Mucosa of stomach (tissue), 1 donor: Measurements from ENCODE around the gene FASLG.
"Not testable (repeated sequence)": the region's sequence is repeated elsewhere in the genome, so short reads cannot be mapped to it uniquely, and the experiment has no call there.

Source experiments
- H3K27me3 ChIP-seq: one replicate; pipeline ENCODE4 v1.7.0; 2013; ENCODE audit warnings: mild to moderate bottlenecking, low read length; ENCODE audit not compliant: control insufficient read depth, insufficient read depth
- H3K36me3 ChIP-seq: one replicate; pipeline ENCODE4 v1.7.0; 2013; ENCODE audit warnings: low read length; ENCODE audit not compliant: control insufficient read depth, insufficient read depth
- H3K4me1 ChIP-seq: one replicate; pipeline ENCODE4 v1.7.0; 2013; ENCODE audit warnings: mild to moderate bottlenecking, low read length; ENCODE audit not compliant: control insufficient read depth, insufficient read depth
- H3K4me3 ChIP-seq: one replicate; pipeline ENCODE4 v1.7.0; 2013; ENCODE audit warnings: low read length
- H3K9ac ChIP-seq: one replicate; pipeline ENCODE4 v1.7.0; 2013; ENCODE audit warnings: mild to moderate bottlenecking, low read length, moderate library complexity
- H3K9me3 ChIP-seq: one replicate; pipeline ENCODE4 v1.7.0; 2013; ENCODE audit warnings: mild to moderate bottlenecking, low read length, moderate library complexity; ENCODE audit not compliant: control insufficient read depth
- donor health status: Pancreatic carcinoma.

The FASLG gene

GRCh38 chr1:172658871-172659453, at the start of gene FASLG:
TSS of gene FASLG (plus strand) at chr1:172659103. CDS start at chr1:172659202, 99 bp downstream.
- H3K9ac ChIP-seq, result no peak within 1 kb of the TSS
- H3K36me3 ChIP-seq, result no peaks in the 10 kb centered on the region
- no peak within 1 kb of the TSS for H3K4me3 ChIP-seq
- no peaks in the 10 kb centered on the region for H3K4me1 ChIP-seq
- no peaks in the 10 kb centered on the region for H3K27me3 ChIP-seq
- no peaks in the 10 kb centered on the region for H3K9me3 ChIP-seq

GRCh38 chr1:172609528-172609927, 49.4 kb upstream of the FASLG start:
- Histone ChIP-seq H3K36me3 (no peaks in the 10 kb centered on the region), H3K27me3 (no peaks in the 10 kb centered on the region), H3K4me1 (no peaks in the 10 kb centered on the region), H3K4me3 (no peak overlapping the region), H3K9me3 (no peaks in the 10 kb centered on the region), H3K9ac (no peak overlapping the region)

GRCh38 chr1:172612478-172612877, 46.4 kb upstream of the FASLG start:
- Histone ChIP-seq H3K36me3 (no peaks in the 10 kb centered on the region), H3K27me3 (no peaks in the 10 kb centered on the region), H3K9ac (no peak overlapping the region), H3K4me3 (no peak overlapping the region), H3K4me1 (no peaks in the 10 kb centered on the region), H3K9me3 (no peaks in the 10 kb centered on the region)

- no peak overlapping the region for H3K9ac ChIP-seq
- H3K9me3 ChIP-seq, result no peaks in the 10 kb centered on the region
- no peaks in the 10 kb centered on the region for H3K27me3 ChIP-seq
- no peaks in the 10 kb centered on the region for H3K36me3 ChIP-seq
- no peaks in the 10 kb centered on the region for H3K4me1 ChIP-seq
- no peak overlapping the region for H3K4me3 ChIP-seq
Observed at GRCh38 chr1:172613294-172613693, 45.6 kb upstream of the FASLG start.

- Histone ChIP-seq H3K9ac (no peak overlapping the region), H3K9me3 (peaks cover 4% of the 10 kb centered on the region), H3K27me3 (no peaks in the 10 kb centered on the region), H3K4me1 (no peaks in the 10 kb centered on the region), H3K36me3 (no peaks in the 10 kb centered on the region), H3K4me3 (no peak overlapping the region)
Observed at GRCh38 chr1:172616195-172616594, 42.7 kb upstream of the FASLG start.

- Histone ChIP-seq H3K36me3 (no peaks in the 10 kb centered on the region), H3K4me3 (no peak overlapping the region), H3K9me3 (peaks cover 4% of the 10 kb centered on the region), H3K4me1 (no peaks in the 10 kb centered on the region), H3K9ac (no peak overlapping the region), H3K27me3 (no peaks in the 10 kb centered on the region)
Observed at GRCh38 chr1:172616636-172617035, 42.3 kb upstream of the FASLG start.

- H3K9ac ChIP-seq, H3K4me1 ChIP-seq, H3K36me3 ChIP-seq, H3K9me3 ChIP-seq, H3K4me3 ChIP-seq, H3K27me3 ChIP-seq: not testable (repeated sequence)
Observed at GRCh38 chr1:172620603-172621002, 38.3 kb upstream of the FASLG start.

GRCh38 chr1:172622541-172622940, 36.4 kb upstream of the FASLG start:
- Histone ChIP-seq H3K36me3 (no peaks in the 10 kb centered on the region), H3K27me3 (no peaks in the 10 kb centered on the region), H3K4me1 (no peaks in the 10 kb centered on the region)

GRCh38 chr1:172623748-172624147, 35.2 kb upstream of the FASLG start:
- H3K36me3 ChIP-seq, result no peaks in the 10 kb centered on the region
- no peak overlapping the region for H3K4me3 ChIP-seq
- H3K4me1 ChIP-seq, result no peaks in the 10 kb centered on the region
- peaks cover 4% of the 10 kb centered on the region for H3K9me3 ChIP-seq
- no peak overlapping the region for H3K9ac ChIP-seq
- H3K27me3 ChIP-seq, result no peaks in the 10 kb centered on the region

More at GRCh38 chr1:172622541-172622940, 36.4 kb upstream of the FASLG start:
- no peak overlapping the region for H3K4me3 ChIP-seq
- no peak overlapping the region for H3K9ac ChIP-seq
- H3K9me3 ChIP-seq, result peaks cover 4% of the 10 kb centered on the region

GRCh38 chr1:172626845-172627244, 32.1 kb upstream of the FASLG start:
- Histone ChIP-seq H3K36me3 (no peaks in the 10 kb centered on the region), H3K4me3 (no peak overlapping the region), H3K27me3 (no peaks in the 10 kb centered on the region), H3K9ac (no peak overlapping the region), H3K9me3 (no peaks in the 10 kb centered on the region), H3K4me1 (no peaks in the 10 kb centered on the region)

GRCh38 chr1:172627702-172628101, 31.2 kb upstream of the FASLG start:
- Histone ChIP-seq H3K9me3 (no peaks in the 10 kb centered on the region), H3K27me3 (no peaks in the 10 kb centered on the region), H3K36me3 (no peaks in the 10 kb centered on the region), H3K9ac (no peak overlapping the region), H3K4me3 (no peak overlapping the region), H3K4me1 (no peaks in the 10 kb centered on the region)

GRCh38 chr1:172628401-172628800, 30.5 kb upstream of the FASLG start:
- no peaks in the 10 kb centered on the region for H3K9me3 ChIP-seq
- H3K4me3 ChIP-seq, result no peak overlapping the region
- no peaks in the 10 kb centered on the region for H3K27me3 ChIP-seq
- no peaks in the 10 kb centered on the region for H3K36me3 ChIP-seq
- no peak overlapping the region for H3K9ac ChIP-seq
- H3K4me1 ChIP-seq, result no peaks in the 10 kb centered on the region

GRCh38 chr1:172629170-172629569, 29.7 kb upstream of the FASLG start:
- Histone ChIP-seq H3K4me1 (no peaks in the 10 kb centered on the region), H3K9ac (no peak overlapping the region), H3K4me3 (no peak overlapping the region), H3K36me3 (no peaks in the 10 kb centered on the region), H3K27me3 (no peaks in the 10 kb centered on the region), H3K9me3 (no peaks in the 10 kb centered on the region)
